HepG2 (cell line): ENCODE measurements around the gene INTS3. TPM values are rescaled to one million over a fixed set of nuclear protein-coding genes. Genes with fewer than 3 reads are reported as not detected.
A peak's percentile ranks its signal among the peaks of the same experiment; 100 is the strongest.

Source experiments
- AGO1 ChIP-seq: fragments of 200-400 bp; formaldehyde crosslinking; IDR thresholded peaks from 2 replicates; pipeline ENCODE4 v1.6.1; 2017; ENCODE audit warnings: mild to moderate bottlenecking, low read depth, low read length, moderate library complexity; ENCODE audit not compliant: poor library complexity, severe bottlenecking
- BRCA1 ChIP-seq: sonication (generic); formaldehyde crosslinking; IDR thresholded peaks from 2 replicates; pipeline ENCODE4 v1.4.0; 2020; ENCODE audit warnings: missing genetic modification reagents
- EHMT2 ChIP-seq: fragments of 200-600 bp; sonication (generic); IDR thresholded peaks from 2 replicates; pipeline ENCODE4 v1.7.0; 2017; ENCODE audit warnings: antibody characterized with exemption, low read depth, low read length, borderline replicate concordance
- EZH2 ChIP-seq: conservative IDR thresholded peaks from 2 replicates; pipeline ENCODE4 v1.6.1; 2012; ENCODE audit warnings: mild to moderate bottlenecking, low read depth, low read length, moderate library complexity
- FOXC1 ChIP-seq: sonication (generic); formaldehyde crosslinking; IDR thresholded peaks from 2 replicates; pipeline ENCODE4 v1.8.0; 2022; ENCODE audit warnings: mild to moderate bottlenecking, missing genetic modification reagents, borderline replicate concordance
- FOXP1 ChIP-seq, 2 experiments: fragments of 450-650 bp in 1 of 2; IDR thresholded peaks; 2 replicates each; pipeline ENCODE4 v1.6.1; 2017 to 2018; ENCODE audit warnings: antibody characterized with exemption in 1 of 2
- GABPA ChIP-seq, 2 experiments: IDR thresholded peaks; 2 replicates each; pipeline ENCODE4 v1.6.1; 2011 to 2016; ENCODE audit warnings: low read depth in 2 of 2, low read length in 1 of 2, missing biosample characterization in 1 of 2, missing genetic modification characterization in 1 of 2
- GATA4 ChIP-seq: sonication (generic); IDR thresholded peaks from 2 replicates; pipeline ENCODE4 v1.6.1; 2016; ENCODE audit warnings: antibody characterized with exemption, low read depth, borderline replicate concordance
- MEF2D ChIP-seq: sonication (generic); formaldehyde crosslinking; IDR thresholded peaks from 2 replicates; pipeline ENCODE4 v1.5.1; 2020; ENCODE audit warnings: mild to moderate bottlenecking, missing genetic modification reagents
- PHF20 ChIP-seq: sonication (generic); formaldehyde crosslinking; IDR thresholded peaks from 2 replicates; pipeline ENCODE4 v1.5.0; 2020; ENCODE audit warnings: mild to moderate bottlenecking, missing genetic modification reagents
- REPIN1 ChIP-seq: sonication (generic); formaldehyde crosslinking; IDR thresholded peaks from 2 replicates; pipeline ENCODE4 v1.8.0; 2022; ENCODE audit warnings: missing genetic modification reagents, low read depth, mild to moderate bottlenecking, borderline replicate concordance
- TBX3 ChIP-seq: fragments of 450-650 bp; IDR thresholded peaks from 2 replicates; pipeline ENCODE4 v1.6.1; 2017; ENCODE audit warnings: antibody characterized with exemption, mild to moderate bottlenecking, inconsistent platforms, borderline replicate concordance
- TEAD3 ChIP-seq: optimal IDR thresholded peaks from 2 replicates; pipeline ENCODE3; 2016; ENCODE audit warnings: borderline replicate concordance
- TMF1 ChIP-seq: sonication (generic); formaldehyde crosslinking; IDR thresholded peaks from 2 replicates; pipeline ENCODE4 v1.8.1; 2022; ENCODE audit warnings: low read depth, missing genetic modification reagents
- ZBTB38 ChIP-seq: sonication (generic); formaldehyde crosslinking; IDR thresholded peaks from 2 replicates; pipeline ENCODE4 v1.5.1; 2020; ENCODE audit warnings: mild to moderate bottlenecking, missing genetic modification reagents
- ZNF431 ChIP-seq: sonication (generic); formaldehyde crosslinking; IDR thresholded peaks from 2 replicates; pipeline ENCODE4 v1.9.0; 2022; ENCODE audit warnings: missing genetic modification reagents, low read depth, mild to moderate bottlenecking, borderline replicate concordance
- ZNF543 ChIP-seq: sonication (generic); formaldehyde crosslinking; IDR thresholded peaks from 2 replicates; pipeline ENCODE4 v1.4.0; 2020; ENCODE audit warnings: mild to moderate bottlenecking, missing genetic modification reagents
- ZNF557 ChIP-seq: sonication (generic); formaldehyde crosslinking; IDR thresholded peaks from 2 replicates; pipeline ENCODE4 v1.4.0; 2020; ENCODE audit warnings: missing genetic modification reagents
- ZNF713 ChIP-seq: sonication (generic); formaldehyde crosslinking; IDR thresholded peaks from 2 replicates; pipeline ENCODE4 v1.4.0; 2020; ENCODE audit warnings: mild to moderate bottlenecking, missing genetic modification reagents
- ZSCAN21 ChIP-seq: sonication (generic); formaldehyde crosslinking; IDR thresholded peaks from 2 replicates; pipeline ENCODE4 v1.8.0; 2022; ENCODE audit warnings: mild to moderate bottlenecking, missing genetic modification reagents, moderate library complexity, borderline replicate concordance
- ZSCAN29 ChIP-seq: sonication (generic); formaldehyde crosslinking; conservative IDR thresholded peaks from 2 replicates; pipeline ENCODE4 v1.4.0; 2020; ENCODE audit warnings: mild to moderate bottlenecking, missing genetic modification reagents
- polyA plus RNA-seq, 8 experiments: library from polyadenylated mRNA; depleted of rRNA in 3 of 8; stranded (reverse) in 7 of 8; unstranded in 1 of 8; fragments of >200 nt; fragmentation: Illumina TruSeq in 4 of 8; extraction: Trizol in 4 of 8; gene quantifications; 2 replicates each; pipeline versions ENCODE4 v1.2.1 to v1.2.3, GENCODE V29; 2011 to 2016; ENCODE audit warnings: low read depth in 4 of 8, missing spikeins in 1 of 8, mixed read lengths in 1 of 8; ENCODE audit not compliant: insufficient read depth in 1 of 8
- total RNA-seq, 5 experiments: library from RNA; depleted of rRNA; stranded (reverse); fragments of >200 nt; fragmentation: Illumina TruSeq; extraction: Trizol; gene quantifications; 2 replicates each; pipeline ENCODE4 v1.2.3, GENCODE V29; 2016; ENCODE audit warnings: low read depth in 1 of 5
- TF ChIP-seq, protein P1 (sequence below): sonication (generic); formaldehyde crosslinking; IDR thresholded peaks from 2 replicates; pipeline ENCODE4 v1.4.0; 2020; ENCODE audit warnings: mild to moderate bottlenecking, low read depth, missing genetic modification reagents
- TF ChIP-seq, protein P2 (sequence below): sonication (generic); formaldehyde crosslinking; IDR thresholded peaks from 2 replicates; pipeline ENCODE4 v1.4.0; 2020; ENCODE audit warnings: missing genetic modification reagents
- TF ChIP-seq, protein P3 (sequence below): sonication (generic); formaldehyde crosslinking; IDR thresholded peaks from 2 replicates; pipeline ENCODE4 v1.4.0; 2020; ENCODE audit warnings: missing genetic modification reagents
- TF ChIP-seq, protein P4 (sequence below): sonication (generic); formaldehyde crosslinking; IDR thresholded peaks from 2 replicates; pipeline ENCODE4 v1.4.0; 2020; ENCODE audit warnings: mild to moderate bottlenecking, missing genetic modification reagents

Gene INTS3
- total and polyA plus RNA-seq, 2 of the 13 experiments (the other 11 are each of a cell fraction or from before 2014, with no cell fraction given): 17.2 to 27.2 TPM

DNA sequence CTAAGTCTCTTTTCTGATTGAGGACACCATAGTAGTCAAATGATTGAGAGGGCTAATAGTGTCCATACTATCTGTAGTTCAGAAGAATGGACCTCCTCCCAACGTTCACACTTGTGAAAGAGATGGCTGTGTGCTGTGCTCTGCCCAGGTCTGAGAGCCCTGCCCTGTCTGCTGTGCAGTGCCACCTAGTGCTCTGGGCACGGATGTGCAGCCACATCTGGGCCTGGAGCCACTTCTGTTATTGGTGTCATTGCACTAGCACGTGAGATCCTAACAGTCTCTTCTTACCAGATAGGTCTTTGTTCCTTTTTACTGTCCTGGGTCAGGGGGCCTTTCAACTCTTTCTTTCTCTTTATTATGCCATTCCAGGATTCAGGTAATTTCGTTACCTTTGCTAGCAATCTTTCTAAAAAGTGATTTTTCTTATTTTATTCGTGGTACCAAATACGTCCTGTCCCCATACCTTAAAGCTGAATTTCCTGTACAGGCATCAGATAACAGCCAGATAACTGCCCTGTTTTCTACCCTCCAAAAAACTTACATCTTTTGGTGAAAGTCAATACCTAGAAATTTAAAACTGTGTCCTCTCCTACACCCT is 21.7 kb downstream of the INTS3 start (continued):
- TF ChIP-seq EZH2: no peak
- TF ChIP-seq FOXC1 (CRISPR knock-in tag): no peak
- no peak for TF ChIP-seq ZSCAN21 (CRISPR knock-in tag)
- TF ChIP-seq ZNF557 (CRISPR knock-in tag): no peak
- TF ChIP-seq, protein P1, sequence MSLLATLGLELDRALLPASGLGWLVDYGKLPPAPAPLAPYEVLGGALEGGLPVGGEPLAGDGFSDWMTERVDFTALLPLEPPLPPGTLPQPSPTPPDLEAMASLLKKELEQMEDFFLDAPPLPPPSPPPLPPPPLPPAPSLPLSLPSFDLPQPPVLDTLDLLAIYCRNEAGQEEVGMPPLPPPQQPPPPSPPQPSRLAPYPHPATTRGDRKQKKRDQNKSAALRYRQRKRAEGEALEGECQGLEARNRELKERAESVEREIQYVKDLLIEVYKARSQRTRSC: no peak
- no peak for TF ChIP-seq BRCA1 (CRISPR knock-in tag)
- TF ChIP-seq, protein P2, sequence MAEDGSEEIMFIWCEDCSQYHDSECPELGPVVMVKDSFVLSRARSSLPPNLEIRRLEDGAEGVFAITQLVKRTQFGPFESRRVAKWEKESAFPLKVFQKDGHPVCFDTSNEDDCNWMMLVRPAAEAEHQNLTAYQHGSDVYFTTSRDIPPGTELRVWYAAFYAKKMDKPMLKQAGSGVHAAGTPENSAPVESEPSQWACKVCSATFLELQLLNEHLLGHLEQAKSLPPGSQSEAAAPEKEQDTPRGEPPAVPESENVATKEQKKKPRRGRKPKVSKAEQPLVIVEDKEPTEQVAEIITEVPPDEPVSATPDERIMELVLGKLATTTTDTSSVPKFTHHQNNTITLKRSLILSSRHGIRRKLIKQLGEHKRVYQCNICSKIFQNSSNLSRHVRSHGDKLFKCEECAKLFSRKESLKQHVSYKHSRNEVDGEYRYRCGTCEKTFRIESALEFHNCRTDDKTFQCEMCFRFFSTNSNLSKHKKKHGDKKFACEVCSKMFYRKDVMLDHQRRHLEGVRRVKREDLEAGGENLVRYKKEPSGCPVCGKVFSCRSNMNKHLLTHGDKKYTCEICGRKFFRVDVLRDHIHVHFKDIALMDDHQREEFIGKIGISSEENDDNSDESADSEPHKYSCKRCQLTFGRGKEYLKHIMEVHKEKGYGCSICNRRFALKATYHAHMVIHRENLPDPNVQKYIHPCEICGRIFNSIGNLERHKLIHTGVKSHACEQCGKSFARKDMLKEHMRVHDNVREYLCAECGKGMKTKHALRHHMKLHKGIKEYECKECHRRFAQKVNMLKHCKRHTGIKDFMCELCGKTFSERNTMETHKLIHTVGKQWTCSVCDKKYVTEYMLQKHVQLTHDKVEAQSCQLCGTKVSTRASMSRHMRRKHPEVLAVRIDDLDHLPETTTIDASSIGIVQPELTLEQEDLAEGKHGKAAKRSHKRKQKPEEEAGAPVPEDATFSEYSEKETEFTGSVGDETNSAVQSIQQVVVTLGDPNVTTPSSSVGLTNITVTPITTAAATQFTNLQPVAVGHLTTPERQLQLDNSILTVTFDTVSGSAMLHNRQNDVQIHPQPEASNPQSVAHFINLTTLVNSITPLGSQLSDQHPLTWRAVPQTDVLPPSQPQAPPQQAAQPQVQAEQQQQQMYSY: no peak
- TF ChIP-seq, protein P3, sequence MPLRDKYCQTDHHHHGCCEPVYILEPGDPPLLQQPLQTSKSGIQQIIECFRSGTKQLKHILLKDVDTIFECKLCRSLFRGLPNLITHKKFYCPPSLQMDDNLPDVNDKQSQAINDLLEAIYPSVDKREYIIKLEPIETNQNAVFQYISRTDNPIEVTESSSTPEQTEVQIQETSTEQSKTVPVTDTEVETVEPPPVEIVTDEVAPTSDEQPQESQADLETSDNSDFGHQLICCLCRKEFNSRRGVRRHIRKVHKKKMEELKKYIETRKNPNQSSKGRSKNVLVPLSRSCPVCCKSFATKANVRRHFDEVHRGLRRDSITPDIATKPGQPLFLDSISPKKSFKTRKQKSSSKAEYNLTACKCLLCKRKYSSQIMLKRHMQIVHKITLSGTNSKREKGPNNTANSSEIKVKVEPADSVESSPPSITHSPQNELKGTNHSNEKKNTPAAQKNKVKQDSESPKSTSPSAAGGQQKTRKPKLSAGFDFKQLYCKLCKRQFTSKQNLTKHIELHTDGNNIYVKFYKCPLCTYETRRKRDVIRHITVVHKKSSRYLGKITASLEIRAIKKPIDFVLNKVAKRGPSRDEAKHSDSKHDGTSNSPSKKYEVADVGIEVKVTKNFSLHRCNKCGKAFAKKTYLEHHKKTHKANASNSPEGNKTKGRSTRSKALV (CRISPR knock-in tag): peak; percentile 82
- no peak for TF ChIP-seq AGO1
- TF ChIP-seq ZSCAN29: no peak
- no peak for TF ChIP-seq ZNF543 (CRISPR knock-in tag)
- TF ChIP-seq, protein P4, sequence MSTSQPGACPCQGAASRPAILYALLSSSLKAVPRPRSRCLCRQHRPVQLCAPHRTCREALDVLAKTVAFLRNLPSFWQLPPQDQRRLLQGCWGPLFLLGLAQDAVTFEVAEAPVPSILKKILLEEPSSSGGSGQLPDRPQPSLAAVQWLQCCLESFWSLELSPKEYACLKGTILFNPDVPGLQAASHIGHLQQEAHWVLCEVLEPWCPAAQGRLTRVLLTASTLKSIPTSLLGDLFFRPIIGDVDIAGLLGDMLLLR (CRISPR knock-in tag): no peak
- TF ChIP-seq ZNF713 (CRISPR knock-in tag): no peak
- TF ChIP-seq EHMT2: no peak
- TF ChIP-seq ZBTB38 (CRISPR knock-in tag): no peak
- TF ChIP-seq GABPA (IDR thresholded peaks at IDR 0.05; ENCODE audit: low read depth, low read length): no peak
- TF ChIP-seq GABPA (CRISPR knock-in tag; IDR thresholded peaks at IDR 0.05; ENCODE audit: low read depth): no peak
- TF ChIP-seq TBX3: no peak
- TF ChIP-seq REPIN1: no peak
- TF ChIP-seq ZNF431 (CRISPR knock-in tag): no peak
- TF ChIP-seq FOXP1 (IDR thresholded peaks at IDR 0.05): no peak
- TF ChIP-seq FOXP1 (CRISPR knock-in tag; IDR thresholded peaks at IDR 0.05): no peak
- no peak for TF ChIP-seq GATA4
- TF ChIP-seq TMF1 (CRISPR knock-in tag): no peak
- TF ChIP-seq TEAD3: peak; percentile 57
- TF ChIP-seq MEF2D (CRISPR knock-in tag): no peak
- TF ChIP-seq PHF20 (CRISPR knock-in tag): no peak
